ENCODE data around the gene TRIM63.
A peak's percentile ranks its signal among the peaks of the same experiment; 100 is the strongest.

The TRIM63 gene

GRCh38 chr1:26019641-26020315, 47.7 kb downstream of the TRIM63 start:
- DNase-seq (ENCODE audit: low spot score): no peak
- no peaks in the 10 kb centered on the region for H3K27me3 ChIP-seq (ENCODE audit: insufficient read depth, poor library complexity, severe bottlenecking)
- ATAC-seq (ENCODE audit: low read depth): peak; percentile 28; the same call in 1 of the 3 replicates
- no peaks in the 10 kb centered on the region for H3K9me3 ChIP-seq (ENCODE audit: severe bottlenecking)
- no peaks in the 10 kb centered on the region for H3K36me3 ChIP-seq (ENCODE audit: low read depth)
- peaks cover 5% of the 10 kb centered on the region for H3K4me1 ChIP-seq (ENCODE audit: insufficient read depth, poor library complexity, severe bottlenecking)
- H3K27ac ChIP-seq (ENCODE audit: poor library complexity, severe bottlenecking): no peak overlapping the region
- no peak for TF ChIP-seq CTCF (IDR thresholded peaks at IDR 0.05; ENCODE audit: poor library complexity, severe bottlenecking)
- no peak overlapping the region for H3K4me3 ChIP-seq (ENCODE audit: severe bottlenecking)

- H3K9me3 ChIP-seq (ENCODE audit: severe bottlenecking): no peaks in the 10 kb centered on the region
- no peaks in the 10 kb centered on the region for H3K27me3 ChIP-seq (ENCODE audit: insufficient read depth, poor library complexity, severe bottlenecking)
- DNase-seq (ENCODE audit: low spot score) (no peak), ATAC-seq (ENCODE audit: low read depth) (no peak)
- no peaks in the 10 kb centered on the region for H3K36me3 ChIP-seq (ENCODE audit: low read depth)
- H3K4me3 ChIP-seq (ENCODE audit: severe bottlenecking): no peak overlapping the region
- peaks cover 5% of the 10 kb centered on the region for H3K4me1 ChIP-seq (ENCODE audit: insufficient read depth, poor library complexity, severe bottlenecking)
- TF ChIP-seq CTCF (IDR thresholded peaks at IDR 0.05; ENCODE audit: poor library complexity, severe bottlenecking): no peak
- no peak overlapping the region for H3K27ac ChIP-seq (ENCODE audit: poor library complexity, severe bottlenecking)
Measured at GRCh38 chr1:26017606-26018005, 49.8 kb downstream of the TRIM63 start.

GRCh38 chr1:26016953-26017545, 50.4 kb downstream of the TRIM63 start:
- Histone ChIP-seq H3K4me3 (ENCODE audit: severe bottlenecking) (no peak overlapping the region), H3K27me3 (ENCODE audit: insufficient read depth, poor library complexity, severe bottlenecking) (no peaks in the 10 kb centered on the region), H3K36me3 (ENCODE audit: low read depth) (no peaks in the 10 kb centered on the region), H3K4me1 (ENCODE audit: insufficient read depth, poor library complexity, severe bottlenecking) (peaks cover 5% of the 10 kb centered on the region), H3K27ac (ENCODE audit: poor library complexity, severe bottlenecking) (no peak overlapping the region), H3K9me3 (ENCODE audit: severe bottlenecking) (no peaks in the 10 kb centered on the region)
- no peak for DNase-seq (ENCODE audit: low spot score)
- no peak for TF ChIP-seq CTCF (IDR thresholded peaks at IDR 0.05; ENCODE audit: poor library complexity, severe bottlenecking)
- ATAC-seq (ENCODE audit: low read depth): no peak

GRCh38 chr1:26016258-26016952, 51.0 kb downstream of the TRIM63 start:
- H3K4me3 ChIP-seq (ENCODE audit: severe bottlenecking): no peak overlapping the region
- no peaks in the 10 kb centered on the region for H3K27me3 ChIP-seq (ENCODE audit: insufficient read depth, poor library complexity, severe bottlenecking)
- H3K9me3 ChIP-seq (ENCODE audit: severe bottlenecking): no peaks in the 10 kb centered on the region
- ATAC-seq (ENCODE audit: low read depth) (no peak), DNase-seq (ENCODE audit: low spot score) (no peak)
- peaks cover 5% of the 10 kb centered on the region for H3K4me1 ChIP-seq (ENCODE audit: insufficient read depth, poor library complexity, severe bottlenecking)
- H3K27ac ChIP-seq (ENCODE audit: poor library complexity, severe bottlenecking): no peak overlapping the region
- H3K36me3 ChIP-seq (ENCODE audit: low read depth): no peaks in the 10 kb centered on the region
- no peak for TF ChIP-seq CTCF (IDR thresholded peaks at IDR 0.05; ENCODE audit: poor library complexity, severe bottlenecking)

Data from RWPE2 (cell line).